ENCODE measurements around the gene IL4R. TPM values are rescaled to one million over a fixed set of nuclear protein-coding genes. Genes with fewer than 3 reads are reported as not detected.
"Not testable (repeated sequence)": the region's sequence is repeated elsewhere in the genome, so short reads cannot be mapped to it uniquely, and the experiment has no call there.

The IL4R gene
- 10 to 100 TPM; 13.2 to 20.5 (median 15.5) TPM for polyA plus RNA-seq (ENCODE audit: insufficient read length in 4 of 4)

GRCh38 chr16:27313422-27314160 lies at the start of gene IL4R:
IL4R (plus strand) TSS chr16:27313974; CDS start chr16:27340204, 26,230 bp downstream.
- DNase-seq (ENCODE audit: low read depth in 4 of 4, low spot score in 3 of 4), result peak in 1 of 4 donors; percentile 35

GRCh38 chr16:27264151-27264550 lies 49.6 kb upstream of the IL4R start:
- no peak for DNase-seq (ENCODE audit: low read depth in 4 of 4, low spot score in 3 of 4)

- no peak for DNase-seq (ENCODE audit: low read depth in 4 of 4, low spot score in 3 of 4)
Measured at GRCh38 chr16:27265982-27266381, 47.8 kb upstream of the IL4R start.

- DNase-seq (ENCODE audit: low read depth in 4 of 4, low spot score in 3 of 4), result no peak
Measured at GRCh38 chr16:27267037-27267677, 46.6 kb upstream of the IL4R start.

- DNase-seq (ENCODE audit: low read depth in 4 of 4, low spot score in 3 of 4), result peak; percentile 87 to 94 (median 90)
Measured at GRCh38 chr16:27268376-27269299, 45.1 kb upstream of the IL4R start, which contains the start of gene NSMCE1. NSMCE1 (minus strand) TSS chr16:27268772; CDS start chr16:27257570, 11,202 bp downstream.

- no peak for DNase-seq (ENCODE audit: low read depth in 4 of 4, low spot score in 3 of 4)
Measured at GRCh38 chr16:27269300-27270150, 44.2 kb upstream of the IL4R start.

- no peak for DNase-seq (ENCODE audit: low read depth in 4 of 4, low spot score in 3 of 4)
Measured at GRCh38 chr16:27270349-27270748, 43.4 kb upstream of the IL4R start.

GRCh38 chr16:27272076-27272475 lies 41.7 kb upstream of the IL4R start:
- no peak for DNase-seq (ENCODE audit: low read depth in 4 of 4, low spot score in 3 of 4)

GRCh38 chr16:27272697-27273096 lies 41.1 kb upstream of the IL4R start:
- not testable (repeated sequence) for DNase-seq (ENCODE audit: low read depth in 4 of 4, low spot score in 3 of 4)

GRCh38 chr16:27273330-27273669 lies 40.5 kb upstream of the IL4R start:
- no peak for DNase-seq (ENCODE audit: low read depth in 4 of 4, low spot score in 3 of 4)

GRCh38 chr16:27273670-27274423 lies 39.9 kb upstream of the IL4R start:
- no peak for DNase-seq (ENCODE audit: low read depth in 4 of 4, low spot score in 3 of 4)

- DNase-seq (ENCODE audit: low read depth in 4 of 4, low spot score in 3 of 4), result not testable (repeated sequence)
Measured at GRCh38 chr16:27274424-27274874, 39.3 kb upstream of the IL4R start.

- no peak for DNase-seq (ENCODE audit: low read depth in 4 of 4, low spot score in 3 of 4)
Measured at GRCh38 chr16:27275394-27275793, 38.4 kb upstream of the IL4R start.

GRCh38 chr16:27281243-27281642 lies 32.5 kb upstream of the IL4R start:
- no peak for DNase-seq (ENCODE audit: low read depth in 4 of 4, low spot score in 3 of 4)

- no peak for DNase-seq (ENCODE audit: low read depth in 4 of 4, low spot score in 3 of 4)
Measured at GRCh38 chr16:27284865-27285675, 28.7 kb upstream of the IL4R start.

GRCh38 chr16:27285676-27286196 lies 28.0 kb upstream of the IL4R start:
- no peak for DNase-seq (ENCODE audit: low read depth in 4 of 4, low spot score in 3 of 4)

- no peak for DNase-seq (ENCODE audit: low read depth in 4 of 4, low spot score in 3 of 4)
Measured at GRCh38 chr16:27286451-27286850, 27.3 kb upstream of the IL4R start.

Data from left renal pelvis (tissue), 4 donors.